ENCODE data around the gene OR8B8.

The OR8B8 gene

DNA sequence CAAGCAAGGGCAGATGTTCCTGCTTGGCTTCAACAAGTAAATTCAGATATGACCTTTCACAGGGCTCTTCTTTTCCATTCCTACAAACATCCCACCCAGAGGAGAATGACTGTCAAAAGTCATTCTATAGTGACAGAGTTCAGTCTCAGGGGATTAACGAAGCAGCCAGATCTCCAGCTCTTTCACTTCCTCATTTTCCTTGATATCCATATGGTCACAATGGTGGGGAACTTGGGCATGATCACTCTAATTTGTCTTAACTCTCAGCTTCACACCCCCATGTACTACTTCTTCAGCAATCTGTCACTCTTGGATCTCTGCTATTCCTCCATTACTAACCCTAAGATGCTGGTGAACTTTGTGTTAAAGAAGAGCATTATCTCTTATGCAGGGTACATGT lies 15.0 kb upstream of the OR8B8 start:
- TF ChIP-seq, protein P1, sequence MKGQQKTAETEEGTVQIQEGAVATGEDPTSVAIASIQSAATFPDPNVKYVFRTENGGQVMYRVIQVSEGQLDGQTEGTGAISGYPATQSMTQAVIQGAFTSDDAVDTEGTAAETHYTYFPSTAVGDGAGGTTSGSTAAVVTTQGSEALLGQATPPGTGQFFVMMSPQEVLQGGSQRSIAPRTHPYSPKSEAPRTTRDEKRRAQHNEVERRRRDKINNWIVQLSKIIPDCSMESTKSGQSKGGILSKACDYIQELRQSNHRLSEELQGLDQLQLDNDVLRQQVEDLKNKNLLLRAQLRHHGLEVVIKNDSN (IDR thresholded peaks at IDR 0.05), result no peak
- TF ChIP-seq TCF12 (IDR thresholded peaks at IDR 0.05; ENCODE audit: low read depth), result no peak
- no peak for TF ChIP-seq RAD21 (IDR thresholded peaks at IDR 0.05; ENCODE audit: low read depth)
- TF ChIP-seq, protein P2, sequence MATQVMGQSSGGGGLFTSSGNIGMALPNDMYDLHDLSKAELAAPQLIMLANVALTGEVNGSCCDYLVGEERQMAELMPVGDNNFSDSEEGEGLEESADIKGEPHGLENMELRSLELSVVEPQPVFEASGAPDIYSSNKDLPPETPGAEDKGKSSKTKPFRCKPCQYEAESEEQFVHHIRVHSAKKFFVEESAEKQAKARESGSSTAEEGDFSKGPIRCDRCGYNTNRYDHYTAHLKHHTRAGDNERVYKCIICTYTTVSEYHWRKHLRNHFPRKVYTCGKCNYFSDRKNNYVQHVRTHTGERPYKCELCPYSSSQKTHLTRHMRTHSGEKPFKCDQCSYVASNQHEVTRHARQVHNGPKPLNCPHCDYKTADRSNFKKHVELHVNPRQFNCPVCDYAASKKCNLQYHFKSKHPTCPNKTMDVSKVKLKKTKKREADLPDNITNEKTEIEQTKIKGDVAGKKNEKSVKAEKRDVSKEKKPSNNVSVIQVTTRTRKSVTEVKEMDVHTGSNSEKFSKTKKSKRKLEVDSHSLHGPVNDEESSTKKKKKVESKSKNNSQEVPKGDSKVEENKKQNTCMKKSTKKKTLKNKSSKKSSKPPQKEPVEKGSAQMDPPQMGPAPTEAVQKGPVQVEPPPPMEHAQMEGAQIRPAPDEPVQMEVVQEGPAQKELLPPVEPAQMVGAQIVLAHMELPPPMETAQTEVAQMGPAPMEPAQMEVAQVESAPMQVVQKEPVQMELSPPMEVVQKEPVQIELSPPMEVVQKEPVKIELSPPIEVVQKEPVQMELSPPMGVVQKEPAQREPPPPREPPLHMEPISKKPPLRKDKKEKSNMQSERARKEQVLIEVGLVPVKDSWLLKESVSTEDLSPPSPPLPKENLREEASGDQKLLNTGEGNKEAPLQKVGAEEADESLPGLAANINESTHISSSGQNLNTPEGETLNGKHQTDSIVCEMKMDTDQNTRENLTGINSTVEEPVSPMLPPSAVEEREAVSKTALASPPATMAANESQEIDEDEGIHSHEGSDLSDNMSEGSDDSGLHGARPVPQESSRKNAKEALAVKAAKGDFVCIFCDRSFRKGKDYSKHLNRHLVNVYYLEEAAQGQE (IDR thresholded peaks at IDR 0.05; ENCODE audit: low read depth), result no peak
- no peak for TF ChIP-seq CEBPB (IDR thresholded peaks at IDR 0.05)
- TF ChIP-seq EGR1 (IDR thresholded peaks at IDR 0.05), result no peak
- no peak for TF ChIP-seq TAF1 (IDR thresholded peaks at IDR 0.05; ENCODE audit: low read depth)
- no peak for TF ChIP-seq EP300 (IDR thresholded peaks at IDR 0.05; ENCODE audit: borderline replicate concordance)
- TF ChIP-seq, protein P3, sequence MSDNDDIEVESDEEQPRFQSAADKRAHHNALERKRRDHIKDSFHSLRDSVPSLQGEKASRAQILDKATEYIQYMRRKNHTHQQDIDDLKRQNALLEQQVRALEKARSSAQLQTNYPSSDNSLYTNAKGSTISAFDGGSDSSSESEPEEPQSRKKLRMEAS (IDR thresholded peaks at IDR 0.05), result no peak
- TF ChIP-seq NFIC (IDR thresholded peaks at IDR 0.05), result no peak
- TF ChIP-seq FOXM1 (IDR thresholded peaks at IDR 0.05; ENCODE audit: borderline replicate concordance, low read depth), result no peak
- TF ChIP-seq YY1 (IDR thresholded peaks at IDR 0.05; ENCODE audit: low read depth), result no peak

DNA sequence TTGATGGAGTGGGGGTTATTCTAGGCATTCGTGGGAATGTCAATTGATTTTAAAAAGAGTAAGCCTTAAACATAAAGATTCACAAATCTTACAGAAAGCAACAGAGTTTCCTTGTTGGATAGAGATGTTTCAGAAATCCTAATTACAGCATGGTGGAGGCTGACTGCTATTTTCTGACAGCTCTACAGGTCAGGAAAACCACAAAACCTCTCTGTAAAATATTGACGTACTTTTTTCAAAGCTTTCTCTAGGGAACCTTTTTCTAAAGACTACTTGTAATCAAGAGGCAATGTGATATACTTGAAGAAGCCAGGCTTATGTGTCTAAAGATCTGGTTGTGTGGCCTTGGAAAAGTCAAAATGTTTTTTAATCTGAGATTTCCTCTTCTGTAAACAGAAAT lies 9.1 kb upstream of the OR8B8 start:
- TF ChIP-seq ZBTB7A (IDR thresholded peaks at IDR 0.05; ENCODE audit: low read depth), result no peak
- TF ChIP-seq YY1 (IDR thresholded peaks at IDR 0.05; ENCODE audit: low read depth), result no peak
- TF ChIP-seq, protein P3 (IDR thresholded peaks at IDR 0.05), result no peak
- TF ChIP-seq EP300 (IDR thresholded peaks at IDR 0.05; ENCODE audit: borderline replicate concordance), result no peak
- no peak for TF ChIP-seq TEAD4 (IDR thresholded peaks at IDR 0.05)
- TF ChIP-seq, protein P2 (IDR thresholded peaks at IDR 0.05; ENCODE audit: low read depth), result no peak
- TF ChIP-seq NFIC (IDR thresholded peaks at IDR 0.05), result no peak
- TF ChIP-seq RAD21 (IDR thresholded peaks at IDR 0.05; ENCODE audit: low read depth), result no peak
- no peak for TF ChIP-seq EGR1 (IDR thresholded peaks at IDR 0.05)
- no peak for TF ChIP-seq FOXM1 (IDR thresholded peaks at IDR 0.05; ENCODE audit: borderline replicate concordance, low read depth)
- no peak for TF ChIP-seq TCF12 (IDR thresholded peaks at IDR 0.05; ENCODE audit: low read depth)
- TF ChIP-seq TAF1 (IDR thresholded peaks at IDR 0.05; ENCODE audit: low read depth), result no peak
- TF ChIP-seq, protein P1 (IDR thresholded peaks at IDR 0.05), result no peak
- no peak for TF ChIP-seq CREB1 (IDR thresholded peaks at IDR 0.05; ENCODE audit: low read depth)
- no peak for TF ChIP-seq CEBPB (IDR thresholded peaks at IDR 0.05)

DNA sequence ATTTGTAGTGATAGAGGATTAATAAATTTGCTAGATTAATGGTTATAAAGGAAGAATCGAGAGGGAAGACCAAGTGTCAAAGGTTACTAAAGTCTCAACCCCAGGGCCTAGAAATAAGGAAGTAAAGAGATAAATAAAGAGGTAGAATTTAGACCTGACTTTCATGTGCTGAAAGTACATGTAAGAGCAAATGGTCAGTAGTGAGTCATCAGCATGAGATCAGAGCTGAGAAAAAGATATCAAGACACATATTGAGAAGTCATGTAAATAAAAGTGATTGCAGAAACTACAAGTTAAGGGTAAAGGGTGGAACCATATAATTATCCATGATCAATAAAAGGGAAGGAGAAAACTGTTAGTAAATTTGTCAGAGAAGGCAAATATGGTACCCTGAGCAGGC lies 1.4 kb upstream of the OR8B8 start:
- TF ChIP-seq, protein P1 (IDR thresholded peaks at IDR 0.05), result no peak
- TF ChIP-seq, protein P2 (IDR thresholded peaks at IDR 0.05; ENCODE audit: low read depth), result no peak
- TF ChIP-seq NFIC (IDR thresholded peaks at IDR 0.05) (no peak), CREB1 (IDR thresholded peaks at IDR 0.05; ENCODE audit: low read depth) (no peak), EP300 (IDR thresholded peaks at IDR 0.05; ENCODE audit: borderline replicate concordance) (no peak), ZBTB7A (IDR thresholded peaks at IDR 0.05; ENCODE audit: low read depth) (no peak), EGR1 (IDR thresholded peaks at IDR 0.05) (no peak), YY1 (IDR thresholded peaks at IDR 0.05; ENCODE audit: low read depth) (no peak), TEAD4 (IDR thresholded peaks at IDR 0.05) (no peak), CEBPB (IDR thresholded peaks at IDR 0.05) (no peak), FOXM1 (IDR thresholded peaks at IDR 0.05; ENCODE audit: borderline replicate concordance, low read depth) (no peak), RAD21 (IDR thresholded peaks at IDR 0.05; ENCODE audit: low read depth) (no peak), TAF1 (IDR thresholded peaks at IDR 0.05; ENCODE audit: low read depth) (no peak), TCF12 (IDR thresholded peaks at IDR 0.05; ENCODE audit: low read depth) (no peak)
- TF ChIP-seq, protein P3 (IDR thresholded peaks at IDR 0.05), result no peak

DNA sequence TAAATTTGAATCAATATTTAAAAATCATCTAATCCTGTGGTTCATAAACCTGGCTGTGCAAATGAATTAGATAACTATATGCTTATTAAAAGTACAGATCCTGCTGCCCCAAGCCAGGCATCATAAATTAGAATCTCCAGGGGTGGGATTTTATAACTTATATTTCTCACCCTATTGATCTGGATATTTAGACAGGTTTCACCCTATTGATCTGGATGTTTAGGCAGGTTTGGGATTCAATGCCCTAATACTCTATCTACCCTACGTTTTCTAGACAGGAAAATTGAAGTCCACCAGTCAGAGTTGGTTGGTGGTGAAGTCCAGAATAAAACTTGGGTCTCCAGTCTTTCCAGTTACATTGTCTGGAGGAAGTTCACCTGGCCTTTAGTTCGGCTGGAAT lies 2.6 kb downstream of the OR8B8 start:
- TF ChIP-seq EGR1 (IDR thresholded peaks at IDR 0.05) (no peak), TAF1 (IDR thresholded peaks at IDR 0.05; ENCODE audit: low read depth) (no peak), CREB1 (IDR thresholded peaks at IDR 0.05; ENCODE audit: low read depth) (no peak), TCF12 (IDR thresholded peaks at IDR 0.05; ENCODE audit: low read depth) (no peak), TEAD4 (IDR thresholded peaks at IDR 0.05) (no peak), ZBTB7A (IDR thresholded peaks at IDR 0.05; ENCODE audit: low read depth) (no peak), EP300 (IDR thresholded peaks at IDR 0.05; ENCODE audit: borderline replicate concordance) (no peak), YY1 (IDR thresholded peaks at IDR 0.05; ENCODE audit: low read depth) (no peak), FOXM1 (IDR thresholded peaks at IDR 0.05; ENCODE audit: borderline replicate concordance, low read depth) (no peak), RAD21 (IDR thresholded peaks at IDR 0.05; ENCODE audit: low read depth) (no peak), NFIC (IDR thresholded peaks at IDR 0.05) (no peak), CEBPB (IDR thresholded peaks at IDR 0.05) (no peak)
- TF ChIP-seq, protein P2 (IDR thresholded peaks at IDR 0.05; ENCODE audit: low read depth), result no peak
- TF ChIP-seq, protein P3 (IDR thresholded peaks at IDR 0.05), result no peak
- TF ChIP-seq, protein P1 (IDR thresholded peaks at IDR 0.05), result no peak

Measured in Ishikawa (cell line).